ENCODE results near the gene MC2R.

- TF ChIP-seq CTCF (conservative IDR thresholded peaks at IDR 0.05) (no peak), ZFX (IDR thresholded peaks at IDR 0.05) (no peak)
These were observed 28.0 kb upstream of the MC2R start for GRCh38 chr18:13943338-13943737.
